HL-60 (cell line): ENCODE data around the gene SLC10A7.

ENCODE experiments used
- CTCF ChIP-seq: IDR thresholded peaks from one replicate; pipeline ENCODE4 v1.5.1; 2011; ENCODE audit warnings: low read length, control low read depth, inconsistent platforms; ENCODE audit not compliant: insufficient read depth
- GABPA ChIP-seq: IDR thresholded peaks from 2 replicates; pipeline ENCODE4 v1.6.1; 2012; ENCODE audit warnings: low read depth
- POLR2AphosphoS5 ChIP-seq: IDR thresholded peaks from 2 replicates; pipeline ENCODE4 v1.6.1; 2012; ENCODE audit warnings: low read depth
- REST ChIP-seq: IDR thresholded peaks from 2 replicates; pipeline ENCODE4 v1.6.1; 2012; ENCODE audit warnings: low read depth; ENCODE audit not compliant: insufficient replicate concordance
- SPI1 ChIP-seq: IDR thresholded peaks from 2 replicates; pipeline ENCODE4 v1.6.1; 2012; ENCODE audit warnings: low read depth, mild to moderate bottlenecking, borderline replicate concordance

- TF ChIP-seq CTCF, result no peak
- TF ChIP-seq POLR2AphosphoS5, result no peak
- no peak for TF ChIP-seq REST
- TF ChIP-seq GABPA, result no peak
- TF ChIP-seq SPI1, result no peak
These were observed 204.0 kb downstream of the SLC10A7 start for GRCh38 chr4:146317783-146318182.
